Hindlimb muscle (tissue), 1 donor: Measurements from ENCODE around the gene OCRL. TPM values are rescaled to one million over a fixed set of nuclear protein-coding genes. Genes with fewer than 3 reads are reported as not detected.
"Not testable (repeated sequence)": the region's sequence is repeated elsewhere in the genome, so short reads cannot be mapped to it uniquely, and the experiment has no call there.

Source experiments
- DNase-seq: peaks from one replicate; pipeline ENCODE4 v3.0.0-alpha.2; 2013
- polyA plus RNA-seq: library from polyadenylated mRNA; unstranded; fragments of 120-200 nt; gene quantifications from one replicate; pipeline ENCODE4 v1.2.1, GENCODE V29; 2013; ENCODE audit not compliant: insufficient read length

Gene OCRL
- polyA plus RNA-seq, 1 donor, result 11.0 TPM

DNA sequence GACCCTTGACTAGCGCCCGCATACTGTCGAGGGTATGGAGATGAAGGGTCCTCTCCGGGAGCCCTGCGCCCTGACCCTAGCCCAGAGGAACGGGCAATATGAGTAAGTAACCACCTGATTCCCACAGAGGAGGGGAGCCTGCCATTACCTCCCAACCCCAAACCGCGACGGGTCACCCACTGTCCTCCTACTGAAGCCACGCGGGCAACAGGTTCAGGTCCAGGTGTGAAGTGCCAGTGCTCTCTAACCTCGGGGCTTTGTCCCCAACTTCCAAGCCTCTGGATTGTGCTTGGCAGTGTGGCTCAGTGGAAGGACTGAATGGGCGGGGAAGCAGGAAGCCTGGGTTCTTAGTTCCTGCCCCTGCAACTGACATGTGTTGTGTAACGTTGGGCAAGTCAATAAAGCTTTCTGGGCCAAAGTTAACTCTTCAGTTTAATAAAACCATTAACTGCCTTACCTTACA, 694 bp downstream of the OCRL start:
- no peak for DNase-seq

DNA sequence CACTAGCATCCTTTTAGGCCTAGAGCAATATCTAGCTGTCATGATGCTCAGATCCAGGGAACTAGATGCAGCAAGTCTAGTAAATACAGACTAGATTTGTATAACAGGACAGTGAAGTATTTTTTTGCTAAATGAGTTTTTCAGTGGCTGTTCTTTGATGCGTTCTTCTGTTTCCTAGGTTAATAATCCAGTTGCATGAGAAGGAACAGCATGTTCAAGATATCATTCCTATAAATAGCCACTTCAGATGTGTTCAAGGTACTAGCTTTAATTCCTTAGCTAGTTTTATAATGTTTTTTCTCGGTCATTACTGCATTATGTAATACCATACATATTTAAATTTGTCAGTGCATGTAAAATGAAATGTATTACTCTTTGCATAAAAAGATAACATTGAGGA, 4.7 kb downstream of the OCRL start:
- no peak for DNase-seq

DNA sequence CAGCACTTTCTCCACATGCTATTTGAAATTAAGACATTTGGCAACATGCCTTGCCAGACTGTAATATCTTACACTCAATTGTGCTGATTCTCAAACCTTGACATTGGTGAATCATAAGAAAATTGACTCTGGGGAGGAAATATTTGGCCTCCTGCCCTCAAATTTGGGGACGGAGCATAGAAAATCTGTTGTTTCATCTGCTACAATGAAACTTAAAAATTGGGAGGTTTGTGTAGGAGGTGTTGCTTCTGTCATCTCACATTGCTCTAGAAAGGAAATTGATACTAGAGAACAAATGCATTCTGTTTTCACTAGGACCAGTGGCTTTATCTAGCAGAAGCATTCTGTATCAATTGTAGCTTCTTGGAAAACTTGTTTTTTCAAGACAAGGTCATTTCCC, 5.3 kb downstream of the OCRL start:
- DNase-seq, result no peak

DNA sequence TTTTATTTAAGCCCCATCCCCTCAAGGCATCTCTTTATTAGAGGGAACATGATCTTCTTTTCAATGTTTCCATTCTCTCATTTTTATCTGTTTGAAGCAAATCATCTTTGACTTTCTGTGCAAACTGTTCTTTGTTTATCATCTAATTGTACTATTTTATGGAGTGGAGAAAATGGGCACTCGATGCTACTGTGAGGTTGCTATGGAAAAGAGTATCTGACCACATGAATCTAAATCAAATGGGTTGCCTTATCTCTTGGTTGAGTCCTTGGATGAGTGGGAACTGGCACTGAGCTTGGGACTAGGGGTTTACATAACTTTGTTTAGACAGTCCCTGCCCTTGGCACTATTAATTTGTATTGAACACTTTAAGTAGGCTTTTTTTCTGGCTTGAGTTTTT, 9.1 kb downstream of the OCRL start:
- DNase-seq, result no peak

DNA sequence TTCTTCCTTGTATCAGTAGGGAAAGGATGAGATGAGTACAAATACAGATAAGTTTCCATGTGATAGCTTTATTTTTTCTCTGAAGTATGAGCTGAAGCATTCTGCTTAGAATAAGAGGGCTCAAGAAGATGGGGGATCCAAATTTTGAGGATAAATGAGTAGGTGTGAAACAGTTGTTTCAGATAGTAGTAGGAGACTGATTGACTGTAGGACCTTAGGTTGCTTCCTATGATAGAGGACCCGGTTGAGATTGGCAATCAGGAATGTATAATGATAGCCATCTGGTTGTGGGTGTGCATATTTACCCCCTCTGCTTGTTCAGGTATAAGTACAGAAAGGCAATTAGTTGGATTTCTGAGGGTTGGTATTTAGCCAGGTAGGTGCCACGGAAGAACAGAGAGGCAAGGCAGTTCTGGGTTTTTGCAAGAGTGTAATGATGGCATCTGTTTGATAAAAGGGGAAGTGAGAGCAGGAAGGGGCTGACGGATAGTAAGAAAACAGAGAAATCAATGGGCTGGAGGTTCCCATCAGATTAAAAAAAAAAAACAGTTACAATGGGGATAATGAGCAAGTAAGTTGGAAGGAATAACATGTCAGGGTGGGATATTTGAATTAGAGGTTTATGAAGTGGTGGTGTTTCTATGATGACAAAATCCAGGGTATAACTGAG, 13.7 kb downstream of the OCRL start:
- DNase-seq, result no peak

DNA sequence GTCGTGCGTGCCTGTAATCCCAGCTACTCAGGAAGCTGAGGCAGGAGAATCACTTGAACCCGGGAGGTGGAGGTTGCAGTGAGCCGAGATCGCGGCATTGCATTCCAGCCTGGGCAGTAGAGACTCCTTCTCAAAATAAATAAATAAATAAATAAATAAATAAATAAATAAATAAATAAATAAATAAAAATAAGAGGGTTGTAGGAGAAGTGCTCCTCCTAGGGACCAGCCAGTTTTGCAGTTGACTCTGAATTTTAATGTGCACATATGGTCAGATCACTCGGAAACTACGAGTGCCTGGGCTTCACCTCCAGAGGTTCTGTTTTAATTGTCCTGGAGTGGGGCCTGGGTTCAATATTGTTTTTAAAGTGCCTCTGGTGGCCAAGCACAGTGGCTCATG, 14.8 kb downstream of the OCRL start:
- not testable (repeated sequence) for DNase-seq

DNA sequence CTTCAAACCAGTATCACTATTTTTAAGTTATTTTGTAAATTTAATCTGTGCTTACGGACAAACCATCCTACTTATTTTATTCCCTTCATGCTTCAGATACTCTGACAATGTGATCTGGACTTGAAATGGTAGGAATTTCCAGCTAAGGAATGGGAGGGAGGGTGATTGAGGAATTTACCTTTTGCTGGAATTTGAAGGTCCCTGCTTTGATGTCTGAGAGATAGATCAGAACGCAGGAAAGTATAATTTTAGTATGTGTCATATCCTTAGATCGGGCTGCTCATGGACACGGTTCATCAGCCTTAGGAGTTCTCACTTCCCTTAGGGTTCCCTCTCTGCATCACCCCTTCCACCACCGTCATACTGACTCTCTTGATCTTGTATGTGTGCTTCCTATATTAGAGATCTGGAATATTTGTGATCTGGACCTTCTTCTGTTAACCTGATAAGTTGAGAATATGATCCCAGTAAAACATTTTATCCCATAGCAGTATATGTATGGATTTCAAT, 16.8 kb downstream of the OCRL start:
- no peak for DNase-seq

DNA sequence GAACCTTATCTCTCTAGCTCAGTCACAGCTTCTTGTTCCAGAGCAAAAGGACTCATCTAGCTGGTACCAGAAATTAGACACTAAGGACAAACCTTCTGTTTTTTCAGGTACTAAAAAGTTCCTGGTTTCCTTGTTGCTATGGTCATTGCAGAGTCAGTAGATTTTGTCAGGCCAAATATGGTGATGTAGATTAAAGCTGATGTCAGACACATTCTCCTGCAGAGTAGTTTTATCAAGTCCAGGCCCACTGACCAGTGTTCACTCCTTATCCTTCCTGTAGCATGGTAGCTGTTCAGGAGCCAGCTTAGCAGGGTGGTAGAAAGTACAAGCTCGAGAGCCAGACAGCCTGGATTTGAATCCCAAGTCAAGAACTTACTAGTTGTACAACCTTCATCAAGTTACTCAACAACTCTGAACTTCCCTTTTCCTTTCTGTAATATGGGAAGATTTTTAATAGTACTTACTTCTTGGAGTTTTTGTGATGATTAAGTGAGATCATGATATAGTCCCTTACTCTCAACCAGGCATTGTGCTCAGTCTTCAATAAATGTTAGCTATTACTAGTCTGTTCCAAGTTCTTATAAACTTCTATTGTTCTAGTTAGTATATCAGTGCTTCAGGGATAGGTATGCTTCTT, 17.9 kb downstream of the OCRL start:
- DNase-seq, result no peak

DNA sequence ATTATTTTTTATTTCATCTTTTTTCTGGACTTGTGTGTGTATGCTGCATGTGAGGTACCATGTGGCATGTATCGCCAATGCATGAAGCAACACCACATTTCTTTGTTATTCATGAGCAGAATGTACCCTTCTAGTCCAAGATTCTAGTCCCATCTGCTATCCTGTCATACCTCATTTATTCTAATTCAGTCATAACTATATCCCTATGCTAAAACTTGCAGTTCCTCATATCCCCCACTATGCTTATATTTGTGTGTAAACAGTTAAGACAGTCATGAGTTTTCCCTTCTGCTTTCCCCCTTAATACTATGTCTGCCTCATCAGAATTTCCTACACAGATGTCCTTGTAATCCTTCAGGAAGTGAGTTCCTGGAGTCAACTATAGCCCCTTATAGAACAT, 19.7 kb downstream of the OCRL start:
- no peak for DNase-seq

DNA sequence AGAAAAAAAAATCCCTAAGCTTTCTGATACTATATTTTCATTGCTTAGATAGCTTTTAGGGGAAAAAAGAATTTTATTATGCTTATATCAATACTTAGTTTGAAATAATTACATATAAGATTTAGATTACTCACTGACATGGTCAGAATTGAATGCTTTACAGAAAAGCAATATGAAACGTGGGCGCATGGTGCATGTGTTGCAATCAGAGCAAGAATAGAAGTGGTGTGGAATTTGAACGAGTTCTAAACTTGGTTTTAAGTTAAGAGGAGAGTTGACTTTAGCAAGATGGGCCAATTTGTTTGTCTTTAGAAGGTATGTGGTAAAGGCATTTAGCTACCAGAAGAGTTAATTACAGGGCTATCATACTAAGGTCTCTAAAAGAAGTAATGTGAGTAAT, 21.4 kb downstream of the OCRL start:
- DNase-seq, result no peak

DNA sequence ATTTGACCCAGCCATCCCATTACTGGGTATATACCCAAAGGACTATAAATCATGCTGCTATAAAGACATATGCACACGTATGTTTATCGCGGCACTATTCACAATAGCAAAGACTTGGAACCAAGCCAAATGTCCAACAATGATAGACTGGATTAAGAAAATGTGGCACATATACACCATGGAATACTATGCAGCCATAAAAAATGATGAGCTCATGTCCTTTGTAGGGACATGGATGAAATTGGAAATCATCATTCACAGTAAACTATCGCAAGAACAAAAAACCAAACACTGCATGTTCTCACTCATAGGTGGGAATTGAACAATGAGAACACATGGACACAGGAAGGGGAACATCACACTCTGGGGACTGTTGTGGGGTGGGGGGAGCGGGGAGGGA, 24.3 kb downstream of the OCRL start:
- DNase-seq, result not testable (repeated sequence)

DNA sequence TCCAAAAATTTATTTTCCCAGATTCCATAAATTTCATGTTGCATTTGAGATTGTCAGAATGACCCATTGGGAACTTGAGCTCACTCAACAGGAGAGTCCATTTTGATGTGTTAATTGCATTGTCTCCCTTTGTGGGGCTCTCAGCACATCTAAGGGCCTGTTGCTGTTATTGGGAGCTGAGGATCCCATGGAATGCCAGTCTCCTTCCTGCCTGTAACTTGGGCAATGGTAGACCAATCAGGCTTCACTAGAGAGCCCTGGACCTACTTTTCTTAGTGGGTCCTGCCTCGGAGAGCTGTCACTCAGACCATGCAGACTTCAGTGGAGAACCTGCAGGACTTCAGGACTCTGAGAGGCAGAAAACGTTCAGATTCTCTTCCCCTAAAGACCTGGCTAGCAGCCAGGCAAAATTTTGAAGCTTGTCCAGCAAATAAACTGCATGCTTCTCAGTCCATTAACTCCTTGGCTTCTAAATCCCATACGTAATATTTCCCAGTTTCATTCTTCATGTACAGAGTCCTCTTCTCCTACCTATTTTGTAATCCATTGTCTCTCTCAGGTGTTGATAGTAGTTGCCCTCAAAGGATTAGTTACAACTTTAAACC, 25.1 kb downstream of the OCRL start:
- DNase-seq, result peak; percentile 63

DNA sequence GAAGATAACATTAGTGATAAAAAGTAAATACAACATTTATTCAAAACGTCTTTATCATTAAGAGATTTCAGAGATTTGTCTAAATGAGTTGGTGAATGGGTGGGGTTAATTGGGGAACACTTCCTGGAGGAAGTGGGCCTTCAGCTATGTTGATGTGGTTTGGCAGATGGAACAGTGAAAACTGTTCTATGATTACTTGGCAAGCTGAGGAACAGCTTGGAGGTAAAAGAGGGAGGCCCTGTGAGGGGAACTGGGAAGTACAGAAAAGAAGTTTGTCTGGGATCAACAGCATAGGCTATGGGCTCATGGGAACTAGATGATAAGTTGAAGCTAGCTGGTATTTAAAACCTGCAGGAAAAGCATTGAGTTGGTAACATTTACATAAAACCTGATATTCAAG, 26.0 kb downstream of the OCRL start:
- DNase-seq, result peak; percentile 17

DNA sequence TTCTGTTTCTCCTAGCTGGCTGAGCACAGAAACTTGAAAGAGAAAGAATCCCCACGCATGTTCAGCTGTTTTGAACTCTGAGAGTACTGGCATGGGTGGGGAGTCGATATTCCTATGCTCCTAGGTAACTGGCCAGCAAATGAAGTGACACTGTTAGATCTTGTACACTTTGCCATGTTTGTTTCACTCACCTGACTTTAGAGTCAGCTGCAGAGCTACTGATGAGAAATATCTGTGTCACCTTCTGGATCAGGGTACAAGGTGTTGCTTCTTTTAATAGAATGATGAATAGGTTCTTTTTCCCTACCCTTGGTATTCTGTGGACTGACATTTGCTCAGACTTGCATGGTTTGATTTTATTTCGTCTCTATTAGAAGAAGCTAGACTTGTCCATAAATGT, 28.3 kb downstream of the OCRL start:
- DNase-seq, result no peak

DNA sequence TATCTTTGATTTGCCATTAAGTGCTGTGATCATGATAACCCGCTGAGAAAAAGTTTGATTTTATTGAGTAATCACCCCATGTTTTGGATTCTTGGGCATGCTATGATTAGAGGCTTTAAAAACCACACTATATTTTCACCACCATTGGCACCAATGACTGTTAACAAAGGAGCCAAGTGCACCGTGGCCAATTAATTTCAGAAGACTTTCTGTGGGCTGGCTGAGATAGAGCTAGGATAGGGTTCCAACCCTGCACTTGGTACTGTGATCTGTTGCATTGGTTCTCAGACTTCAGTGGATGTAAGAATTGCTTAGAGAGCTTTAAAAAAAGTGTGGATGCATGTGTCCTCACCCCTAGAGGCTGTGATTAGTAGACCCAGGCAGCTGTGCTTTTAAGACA, 32.4 kb downstream of the OCRL start:
- no peak for DNase-seq

DNA sequence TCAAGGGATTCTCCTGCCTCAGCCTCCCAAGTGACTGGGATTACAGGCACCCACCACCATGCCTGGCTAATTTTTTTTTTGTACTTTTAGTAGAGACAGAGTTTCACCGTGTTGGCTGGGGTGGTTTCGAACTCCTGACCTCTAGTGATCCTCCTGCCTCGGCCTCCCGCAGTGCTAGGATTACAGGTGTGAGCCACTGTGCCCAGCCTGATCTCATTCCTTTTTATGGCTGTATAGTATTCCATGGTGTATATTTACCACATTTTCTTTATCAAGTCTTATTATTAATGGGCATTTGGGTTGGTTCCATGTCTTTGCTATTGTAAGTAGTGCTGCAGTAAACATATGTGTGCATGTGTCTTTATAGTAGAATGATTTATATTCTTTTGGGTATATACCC, 33.6 kb downstream of the OCRL start:
- not testable (repeated sequence) for DNase-seq

DNA sequence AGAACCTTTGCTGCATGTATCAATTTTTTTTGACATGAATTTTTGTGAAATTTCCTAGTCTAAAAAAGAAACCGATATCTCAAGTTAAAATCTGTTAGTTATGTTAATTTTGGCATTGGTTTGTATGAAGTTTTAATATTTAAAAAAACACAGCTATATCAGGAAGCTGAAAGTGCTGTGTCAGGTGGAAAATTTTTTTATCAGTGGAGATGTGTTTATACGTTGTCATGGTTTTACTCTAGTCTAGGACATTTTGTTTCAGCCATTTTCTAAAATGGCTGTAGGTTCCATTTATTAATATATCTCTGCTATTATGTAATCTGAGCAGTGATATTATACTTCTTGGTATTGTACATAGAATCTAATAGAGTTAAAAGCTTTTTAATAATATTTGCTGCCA, 34.2 kb downstream of the OCRL start:
- DNase-seq, result no peak

DNA sequence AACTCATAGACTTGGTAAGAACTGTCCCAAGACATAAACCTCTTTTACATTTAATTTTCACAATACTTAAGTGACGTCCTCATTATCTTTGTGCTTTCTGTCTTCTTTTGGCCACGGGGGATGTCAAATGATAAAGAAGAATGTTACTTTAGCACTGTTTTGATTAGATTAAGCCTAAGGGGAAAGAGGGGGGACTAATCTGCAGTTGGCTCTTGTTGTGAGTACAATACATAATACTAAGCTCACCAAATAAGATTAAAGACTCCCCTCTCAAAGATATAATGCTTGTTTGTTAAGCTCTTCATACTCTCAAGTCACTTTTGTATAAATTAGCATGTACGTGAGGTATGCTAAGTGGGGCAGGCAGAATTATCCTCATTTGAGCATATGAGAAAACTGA, 36.5 kb downstream of the OCRL start:
- DNase-seq, result no peak

DNA sequence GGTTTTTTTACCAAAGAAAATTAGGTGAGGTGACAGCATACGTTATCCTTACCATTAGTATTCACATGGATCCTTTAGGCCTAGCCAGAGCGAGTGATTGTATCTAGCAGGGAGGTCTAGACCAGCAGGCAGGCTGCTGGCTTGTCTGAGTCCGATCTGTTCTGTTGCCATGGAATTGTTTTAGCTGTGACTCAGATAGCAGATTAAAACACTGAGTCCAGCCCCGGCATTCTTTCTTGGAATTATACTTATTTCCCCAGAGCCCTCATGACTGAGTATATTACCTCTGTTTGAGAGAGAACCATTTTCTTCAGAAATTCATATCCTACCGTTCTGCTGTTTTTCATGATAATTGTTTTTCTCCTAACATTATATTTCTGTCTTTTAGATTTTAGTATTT, 37.4 kb downstream of the OCRL start:
- peak; percentile 43 for DNase-seq

DNA sequence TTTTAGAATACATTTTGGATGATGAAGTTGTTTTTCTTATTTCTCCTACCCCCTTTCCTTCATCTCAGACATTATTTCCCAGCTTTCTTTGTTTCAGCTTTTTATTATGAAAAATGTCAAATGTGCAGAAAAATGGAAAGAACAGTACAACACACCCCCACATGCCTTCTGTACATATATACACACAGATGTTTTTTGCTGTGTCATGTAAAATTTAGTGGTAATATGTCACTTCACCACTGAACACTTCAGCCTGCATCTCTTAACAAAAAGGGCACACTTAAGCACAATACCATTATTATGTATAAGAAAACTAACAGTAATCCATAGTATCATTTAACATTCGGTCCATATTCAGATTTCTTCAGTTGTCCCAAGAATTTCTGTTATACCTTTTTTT, 37.8 kb downstream of the OCRL start:
- no peak for DNase-seq

DNA sequence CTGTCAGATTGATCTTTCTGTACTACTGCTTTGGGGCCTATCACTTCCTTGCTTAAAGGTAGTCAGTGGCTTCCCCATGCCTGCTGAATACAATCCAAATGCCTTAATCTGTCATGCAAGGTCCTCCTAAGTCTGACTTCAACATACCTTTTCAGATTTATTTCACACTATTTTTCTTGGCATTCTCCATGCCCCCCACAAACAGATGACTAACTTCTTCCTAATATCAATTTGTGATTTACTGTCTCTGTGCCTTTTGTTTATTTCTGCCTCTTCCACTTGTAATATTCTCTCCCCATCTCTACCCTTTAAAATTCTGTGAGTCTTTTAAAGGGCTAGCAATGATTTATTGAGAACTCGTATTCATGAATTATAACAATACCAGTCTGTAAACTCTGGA, 41.8 kb downstream of the OCRL start:
- DNase-seq, result no peak

DNA sequence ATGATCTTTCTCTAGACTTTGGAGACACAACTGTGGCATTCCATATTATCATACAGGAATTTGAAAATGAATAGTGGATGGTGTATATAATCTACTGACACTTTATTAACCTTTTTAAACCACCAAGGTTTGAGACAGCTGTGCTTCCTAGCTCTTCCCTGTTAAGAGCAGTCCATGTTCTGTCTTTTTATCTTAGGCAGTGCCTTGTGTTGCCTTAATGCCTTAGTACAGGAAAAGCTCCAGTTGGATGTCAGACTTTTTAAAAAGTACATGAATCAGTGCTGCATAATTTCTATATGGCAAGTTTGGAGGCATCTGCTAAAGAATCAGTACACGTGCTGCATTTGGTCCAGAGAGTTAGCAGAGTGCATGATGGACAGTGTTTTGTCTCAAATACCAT, 45.1 kb downstream of the OCRL start:
- DNase-seq, result no peak

DNA sequence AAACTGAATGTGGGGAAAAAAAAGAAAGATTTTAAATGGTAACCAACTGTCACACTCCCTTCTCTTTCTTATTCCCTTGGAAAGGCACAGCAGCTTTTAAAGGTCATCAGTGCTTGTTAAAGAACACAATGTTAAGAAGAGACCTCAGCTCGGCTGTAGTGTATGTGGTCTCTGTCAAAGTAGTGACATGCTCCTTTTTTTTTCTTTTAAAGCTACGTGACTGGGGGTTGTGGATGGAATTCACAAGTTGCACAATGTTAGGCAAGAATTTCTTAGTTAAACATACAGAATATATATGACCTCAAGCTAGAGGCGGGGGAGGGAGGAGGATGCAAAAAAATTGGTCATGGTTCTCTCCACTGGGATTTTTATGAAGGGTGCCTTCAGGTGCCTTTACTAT, 45.6 kb downstream of the OCRL start:
- no peak for DNase-seq

DNA sequence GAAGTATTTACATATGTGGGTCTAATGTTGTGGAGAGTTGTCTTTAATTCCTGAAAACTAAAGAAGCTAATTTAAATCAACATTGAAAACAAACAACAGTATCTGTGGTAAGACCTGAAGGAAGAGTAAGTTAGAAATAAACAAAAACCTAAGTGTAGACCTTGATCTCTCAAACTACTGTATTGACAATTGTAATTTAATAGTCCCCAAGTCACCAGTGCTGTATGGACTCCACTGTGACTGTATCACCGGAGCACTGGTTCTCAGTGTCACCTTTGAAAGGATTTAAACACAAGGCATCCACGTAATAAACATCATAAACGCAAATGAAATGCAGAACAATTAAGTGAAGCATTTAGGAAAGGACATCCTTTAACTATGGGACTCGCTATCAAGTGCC, 46.4 kb downstream of the OCRL start:
- DNase-seq, result no peak
